Activated CD8-positive, alpha-beta memory T cell treated with anti-CD3 and anti-CD28 coated beads, Interleukin-2, amount 50 U/mL, for 24 hours (primary cell): ENCODE data around the gene DUSP12.
A peak's percentile ranks its signal among the peaks of the same experiment; 100 is the strongest.
"Not testable (repeated sequence)": the region's sequence is repeated elsewhere in the genome, so short reads cannot be mapped to it uniquely, and the experiment has no call there.

ENCODE experiments used
- DNase-seq: peaks from one replicate; pipeline ENCODE4 v3.0.0-alpha.2; 2020; ENCODE audit errors: extremely low read depth

The DUSP12 gene, protein sequence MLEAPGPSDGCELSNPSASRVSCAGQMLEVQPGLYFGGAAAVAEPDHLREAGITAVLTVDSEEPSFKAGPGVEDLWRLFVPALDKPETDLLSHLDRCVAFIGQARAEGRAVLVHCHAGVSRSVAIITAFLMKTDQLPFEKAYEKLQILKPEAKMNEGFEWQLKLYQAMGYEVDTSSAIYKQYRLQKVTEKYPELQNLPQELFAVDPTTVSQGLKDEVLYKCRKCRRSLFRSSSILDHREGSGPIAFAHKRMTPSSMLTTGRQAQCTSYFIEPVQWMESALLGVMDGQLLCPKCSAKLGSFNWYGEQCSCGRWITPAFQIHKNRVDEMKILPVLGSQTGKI

DNA sequence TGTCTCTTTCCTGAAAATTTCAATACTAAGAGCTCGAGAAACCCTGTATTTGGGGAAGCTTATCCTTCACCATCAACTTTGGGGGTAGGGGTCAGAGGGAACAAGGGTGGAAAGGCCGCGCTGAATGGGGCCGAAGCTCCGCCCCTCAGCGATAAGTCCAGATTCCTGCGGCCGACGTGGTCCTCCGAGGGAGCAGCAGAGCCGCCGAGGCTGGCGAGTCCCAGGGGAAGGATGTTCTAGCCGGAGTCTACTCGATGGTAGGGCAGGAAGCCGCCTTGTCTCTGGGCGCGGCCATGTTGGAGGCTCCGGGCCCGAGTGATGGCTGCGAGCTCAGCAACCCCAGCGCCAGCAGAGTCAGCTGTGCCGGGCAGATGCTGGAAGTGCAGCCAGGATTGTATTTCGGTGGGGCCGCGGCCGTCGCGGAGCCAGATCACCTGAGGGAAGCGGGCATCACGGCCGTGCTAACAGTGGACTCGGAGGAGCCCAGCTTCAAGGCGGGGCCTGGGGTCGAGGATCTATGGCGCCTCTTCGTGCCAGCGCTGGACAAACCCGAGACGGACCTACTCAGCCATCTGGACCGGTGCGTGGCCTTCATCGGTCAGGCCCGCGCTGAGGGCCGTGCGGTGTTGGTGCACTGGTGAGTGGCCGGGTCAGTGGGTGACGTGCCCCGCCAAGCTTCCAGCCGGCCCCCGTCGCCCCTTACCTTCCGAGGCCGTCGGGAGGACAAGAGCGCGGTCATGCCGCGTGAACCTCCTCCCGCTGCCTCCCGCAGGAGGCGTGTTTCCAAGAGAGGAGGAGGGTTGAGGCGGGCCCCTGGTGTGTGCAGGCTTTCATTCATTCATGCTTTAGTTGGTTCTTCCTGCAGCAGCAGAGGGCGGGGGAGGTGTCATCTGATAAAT, at the start of gene DUSP12:
Gene DUSP12, plus strand, starts transcription at position 278 of the 899 bp plus-strand sequence. Its CDS starts 16 bp downstream, at position 294.
- peak; percentile 70 for DNase-seq

DNA sequence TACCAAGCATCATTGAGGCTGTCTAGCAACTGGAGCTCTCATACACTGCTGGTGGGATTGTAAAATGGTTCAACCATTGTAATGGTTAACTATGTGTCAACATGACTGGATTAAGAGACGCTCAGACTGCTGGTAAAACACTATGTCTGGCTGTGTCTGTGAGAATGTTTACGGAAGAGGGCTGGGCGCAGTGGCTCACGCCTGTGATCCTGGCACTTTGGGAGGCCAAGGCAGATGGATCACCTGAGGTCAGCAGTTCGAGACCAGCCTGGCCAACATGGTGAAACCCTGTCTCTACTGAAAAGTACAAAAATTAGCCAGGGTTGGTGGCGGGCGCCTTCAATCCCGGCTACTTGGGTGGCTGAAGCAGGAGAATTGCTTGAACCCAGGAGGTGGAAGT, 47.3 kb upstream of the DUSP12 start:
- DNase-seq = no peak

DNA sequence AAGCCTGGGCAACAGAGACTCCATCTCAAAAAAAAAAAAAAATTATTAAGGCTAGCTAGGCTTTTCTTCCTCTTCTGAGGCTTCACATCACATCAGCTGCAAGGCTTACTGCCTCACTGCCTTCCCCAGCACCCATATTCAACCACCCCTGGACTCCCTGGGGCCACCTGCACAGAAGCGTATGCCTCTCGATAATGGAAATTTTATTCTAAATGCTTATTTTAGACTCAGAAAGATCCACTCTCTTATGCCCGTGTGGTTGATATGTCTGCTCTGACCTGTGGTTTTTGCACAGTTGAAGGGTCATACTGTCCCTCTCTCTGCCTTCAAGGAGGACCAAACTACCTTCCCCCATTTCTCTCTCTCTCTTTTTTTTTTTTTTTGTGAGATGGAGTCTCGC, 44.0 kb upstream of the DUSP12 start:
- no peak for DNase-seq

DNA sequence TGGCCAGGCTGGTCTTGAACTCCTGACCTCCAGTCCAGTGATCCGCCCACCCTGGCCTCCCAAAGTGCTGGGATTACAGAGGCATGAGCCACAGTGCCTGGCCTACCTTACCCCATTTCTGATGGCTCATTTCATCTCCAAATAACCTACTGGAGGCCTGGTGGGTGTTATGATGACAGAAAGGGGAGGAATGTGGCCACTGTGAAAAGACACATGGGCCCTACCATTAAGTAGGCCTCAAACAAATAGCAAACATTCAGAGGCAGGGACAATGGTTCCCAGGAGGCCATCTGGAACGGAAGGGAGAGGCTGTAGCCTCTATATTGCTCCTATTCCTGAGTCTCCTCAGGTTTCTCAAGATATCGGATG, 43.5 kb upstream of the DUSP12 start:
- DNase-seq = no peak

DNA sequence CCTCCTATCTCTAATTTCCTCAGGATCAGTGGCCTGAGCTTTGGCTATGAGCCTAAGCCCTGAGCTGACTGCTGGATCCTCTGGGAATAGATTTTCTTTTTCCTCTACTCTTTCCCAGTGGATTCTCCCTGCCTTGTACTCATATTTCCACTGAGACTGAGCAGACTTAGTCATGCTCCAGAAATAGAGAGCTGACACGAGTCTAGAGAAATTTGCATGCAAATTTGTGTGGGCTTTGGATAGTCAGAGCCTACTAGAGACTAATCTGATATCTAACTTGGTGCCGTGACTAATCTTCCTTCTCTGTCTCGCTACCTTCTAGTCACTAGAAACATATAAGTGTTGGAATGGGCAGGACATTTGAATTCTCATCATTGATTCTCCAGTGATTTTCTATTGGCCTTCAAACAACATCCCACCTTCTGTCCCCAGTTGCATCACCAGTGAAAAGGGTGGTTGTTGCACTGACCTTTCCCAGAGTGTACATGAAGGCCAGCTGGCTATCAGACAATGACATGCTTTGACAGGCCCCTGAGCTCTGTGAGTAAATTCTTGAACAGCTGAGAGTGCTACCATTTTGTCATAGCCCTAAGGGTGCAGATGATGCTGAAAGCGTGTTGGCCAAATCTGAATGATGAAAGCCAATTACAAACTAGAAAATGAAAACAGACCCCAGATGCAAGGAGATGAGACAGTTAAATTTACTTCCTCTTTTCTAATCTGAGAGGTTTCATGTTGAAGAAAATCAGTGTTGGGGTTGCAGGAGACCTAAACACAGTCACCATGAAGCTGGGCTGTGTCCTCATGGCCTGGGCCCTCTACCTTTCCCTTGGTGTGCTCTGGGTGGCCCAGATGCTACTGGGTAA, 42.9 kb upstream of the DUSP12 start, which contains the start of gene FCRLA:
Gene FCRLA, plus strand, starts transcription at position 748 of the 866 bp plus-strand sequence. Its CDS starts 36 bp downstream, at position 784.
- DNase-seq = no peak

DNA sequence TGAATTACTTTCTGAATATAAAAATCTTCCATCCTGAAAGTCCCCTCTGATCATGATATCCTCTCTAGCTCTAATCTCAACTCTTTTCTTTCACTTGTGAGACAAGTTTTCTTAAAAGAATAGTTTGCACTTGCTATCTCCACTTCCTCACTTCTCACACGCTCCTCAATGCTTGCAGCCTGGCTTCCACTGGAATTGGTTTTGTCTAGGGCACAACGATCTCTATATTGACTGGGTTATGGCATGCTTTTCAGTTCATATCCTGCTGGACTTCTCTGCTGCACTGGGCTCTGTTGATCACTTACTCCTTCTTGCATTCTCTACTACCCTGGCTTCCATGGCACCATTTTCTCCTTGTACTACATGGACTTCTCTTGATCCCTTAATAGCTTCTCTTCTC, 42.1 kb upstream of the DUSP12 start:
- DNase-seq = no peak

DNA sequence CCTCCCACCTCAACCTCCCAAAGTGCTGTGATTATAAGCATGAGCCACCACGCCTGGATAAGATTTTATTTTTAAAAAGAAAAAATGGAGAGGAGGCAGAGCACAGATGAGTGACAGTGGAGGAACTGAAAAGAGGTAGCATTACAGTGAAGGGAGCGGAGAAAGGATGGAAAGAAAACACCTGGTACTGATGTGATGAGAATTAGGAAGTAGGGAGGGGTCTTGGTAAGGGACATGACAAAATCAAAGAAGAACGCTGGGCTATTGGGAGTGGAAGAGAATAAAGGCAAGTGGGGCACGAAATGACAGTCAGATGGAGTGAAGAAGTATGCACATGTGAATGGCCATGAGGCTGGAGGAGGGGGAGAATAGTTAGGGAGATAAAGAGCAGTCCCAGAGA, 40.2 kb upstream of the DUSP12 start:
- no peak for DNase-seq

DNA sequence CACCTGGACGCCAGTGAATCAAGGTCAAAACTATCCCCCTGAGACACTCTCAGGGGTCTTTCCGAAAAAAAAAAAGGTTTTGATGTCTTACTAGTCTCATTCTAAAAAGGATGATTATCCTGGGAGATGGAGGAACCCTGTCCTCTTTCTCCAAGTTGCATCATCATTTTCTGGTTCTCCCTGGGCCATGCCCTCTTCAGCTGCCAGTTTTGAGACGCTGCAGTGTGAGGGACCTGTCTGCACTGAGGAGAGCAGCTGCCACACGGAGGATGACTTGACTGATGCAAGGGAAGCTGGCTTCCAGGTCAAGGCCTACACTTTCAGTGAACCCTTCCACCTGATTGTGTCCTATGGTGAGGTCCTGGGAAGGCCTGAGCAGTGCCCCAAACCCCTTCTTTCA, 39.0 kb upstream of the DUSP12 start:
- no peak for DNase-seq

DNA sequence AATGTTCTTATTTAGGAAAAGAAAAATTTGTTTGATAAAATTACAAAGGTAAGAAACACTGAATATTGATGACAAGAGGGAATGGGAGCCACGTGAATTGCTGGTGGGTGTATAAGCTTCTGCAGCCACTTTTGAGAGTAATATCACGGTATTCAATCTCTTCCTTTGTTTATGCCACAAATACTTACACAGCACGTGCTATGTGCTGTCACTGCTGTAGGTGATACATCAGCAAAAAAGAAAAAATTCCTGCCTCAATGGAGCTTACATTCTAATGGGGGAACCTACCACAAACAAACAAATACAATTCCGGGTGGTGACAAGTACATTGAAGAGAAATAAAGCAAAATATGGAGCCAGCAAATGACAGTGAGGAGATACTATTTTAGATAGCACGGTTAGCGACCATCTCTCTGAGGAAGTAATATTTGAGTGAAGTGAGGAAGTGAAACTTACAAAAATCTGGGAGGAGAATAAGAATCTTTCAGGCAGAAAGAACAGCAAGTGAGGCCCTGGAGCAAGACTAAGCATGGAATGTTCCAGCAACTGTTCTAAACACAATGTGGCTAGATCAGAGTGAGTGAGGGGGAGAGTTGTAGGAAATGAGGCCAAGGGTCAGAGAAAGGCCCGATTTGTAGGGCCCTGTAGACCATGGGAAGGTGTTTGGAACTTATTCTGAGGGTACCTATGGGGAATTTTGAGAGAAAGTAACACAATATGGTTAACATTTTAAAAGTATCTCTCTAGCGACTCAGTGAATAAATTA, 30.8 kb upstream of the DUSP12 start:
- no peak for DNase-seq

DNA sequence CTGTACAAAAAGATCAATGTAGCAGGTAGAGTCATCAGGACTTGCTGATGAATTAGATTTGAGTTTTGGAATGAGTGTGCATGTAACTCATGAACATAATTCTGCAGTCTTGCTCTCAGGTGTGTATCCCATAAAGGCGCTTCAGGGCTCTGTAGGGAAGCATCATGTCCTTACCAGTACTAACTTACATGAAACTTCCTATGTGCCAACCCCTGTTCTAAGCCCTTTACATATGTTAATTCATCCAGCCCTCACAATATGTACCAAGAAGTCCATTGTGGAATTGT, 30.3 kb upstream of the DUSP12 start:
- no peak for DNase-seq

DNA sequence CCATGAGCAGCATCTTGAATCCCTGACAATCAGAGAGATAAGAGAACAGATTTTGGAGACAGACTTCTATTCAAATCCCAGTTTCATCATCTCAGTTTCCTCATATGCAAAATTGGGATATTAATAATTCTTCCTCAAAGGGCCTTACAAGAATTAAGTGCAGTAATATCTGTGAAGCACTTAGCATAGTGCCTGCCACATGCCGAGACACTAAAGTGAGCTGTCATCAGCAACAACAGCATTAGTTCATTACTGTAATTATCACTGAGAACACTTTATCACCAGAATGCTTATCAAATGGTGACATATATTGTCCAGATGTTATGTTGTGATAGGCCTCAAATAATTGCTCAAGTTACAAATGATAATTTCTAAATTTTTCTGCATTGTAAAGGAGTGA, 29.2 kb upstream of the DUSP12 start:
- DNase-seq = no peak

DNA sequence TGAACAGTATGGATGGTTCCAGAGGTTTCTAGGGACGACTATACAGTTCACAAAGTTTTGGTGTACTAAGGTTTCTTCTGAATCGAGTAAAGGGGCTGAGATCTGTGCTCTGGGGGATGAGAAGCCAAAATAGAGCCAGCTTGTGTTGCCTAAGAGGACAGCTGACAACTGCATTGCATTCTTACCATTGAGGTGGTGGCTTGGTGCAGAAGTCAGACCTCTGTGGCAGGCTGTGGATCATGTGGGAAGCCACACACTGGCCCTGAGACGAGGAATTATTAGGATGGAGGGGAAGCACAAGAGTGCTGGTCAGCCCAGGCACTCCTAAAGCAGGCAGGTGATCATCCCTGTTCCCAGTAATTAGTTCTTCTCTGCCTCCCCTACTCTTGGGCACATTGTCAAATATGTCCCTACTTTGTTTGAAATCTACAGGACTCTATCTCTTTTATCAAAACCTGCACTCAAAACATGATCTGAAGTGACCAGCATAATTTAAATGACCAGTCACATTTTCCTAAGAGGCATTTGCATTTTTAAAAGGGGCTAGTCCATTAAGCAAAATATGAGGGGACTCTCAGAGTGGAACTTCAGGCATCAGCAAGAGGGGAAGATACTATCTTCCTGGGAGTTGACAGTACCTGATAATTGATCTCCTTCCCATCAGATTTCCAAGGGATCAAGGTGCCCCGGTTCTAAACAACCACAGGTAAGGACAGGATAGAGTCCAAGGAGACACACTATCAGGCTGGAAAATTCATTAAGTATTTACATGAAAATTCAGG, 28.4 kb upstream of the DUSP12 start, which contains the start of gene FCRLB:
Gene FCRLB, plus strand, starts transcription at position 589 of the 782 bp plus-strand sequence. CDS start 1,129 bp downstream, outside the sequence.
- no peak for DNase-seq

DNA sequence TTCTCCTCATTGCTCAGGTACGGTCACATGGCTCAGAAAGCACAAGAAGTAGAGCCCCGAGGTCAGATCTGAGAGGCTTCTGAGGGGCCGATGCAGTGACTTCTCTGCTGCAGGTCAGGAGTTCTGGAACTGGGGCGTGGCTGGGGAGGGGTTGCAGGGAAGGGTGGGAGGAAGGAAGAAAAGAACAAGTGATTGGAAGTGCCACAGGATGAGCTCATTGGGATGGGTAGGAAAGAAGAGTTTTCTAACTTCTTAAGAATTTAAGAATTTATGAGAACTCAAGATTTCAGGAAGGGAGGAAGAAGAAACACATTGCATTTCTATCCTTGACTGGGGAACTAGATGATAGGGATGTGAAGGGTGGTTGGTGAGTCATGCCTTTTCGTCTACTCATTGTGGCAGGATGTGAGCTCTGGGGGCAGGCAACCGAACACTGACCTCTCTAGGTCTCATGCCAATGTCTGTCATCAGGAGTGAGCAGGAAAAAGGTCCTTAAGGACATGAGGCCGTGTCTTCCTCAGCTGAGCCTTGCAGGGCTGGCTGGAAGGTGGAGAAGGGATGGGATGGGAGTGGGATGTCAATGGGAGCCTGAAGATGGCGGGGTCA, 27.7 kb upstream of the DUSP12 start:
- DNase-seq = no peak

DNA sequence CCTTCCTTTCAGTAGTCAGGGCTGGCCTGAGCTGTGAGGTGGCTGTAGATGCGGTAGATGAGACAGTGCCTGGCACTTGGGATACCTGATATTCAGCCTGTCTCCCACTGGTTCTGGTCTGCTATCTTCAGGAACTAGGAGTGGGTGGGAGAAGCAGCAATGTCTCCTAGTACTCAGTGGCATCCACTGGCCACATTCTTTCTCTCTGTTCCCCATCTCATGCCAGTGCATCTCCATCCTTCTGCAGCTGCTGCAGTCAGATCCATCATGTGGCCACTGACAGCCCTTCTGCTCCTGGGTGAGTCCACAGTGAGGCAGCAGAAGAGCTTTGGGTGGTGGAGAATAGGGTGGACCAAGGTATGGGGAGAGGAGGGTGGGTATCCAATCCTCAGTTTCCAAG, 27.2 kb upstream of the DUSP12 start:
- DNase-seq = no peak

DNA sequence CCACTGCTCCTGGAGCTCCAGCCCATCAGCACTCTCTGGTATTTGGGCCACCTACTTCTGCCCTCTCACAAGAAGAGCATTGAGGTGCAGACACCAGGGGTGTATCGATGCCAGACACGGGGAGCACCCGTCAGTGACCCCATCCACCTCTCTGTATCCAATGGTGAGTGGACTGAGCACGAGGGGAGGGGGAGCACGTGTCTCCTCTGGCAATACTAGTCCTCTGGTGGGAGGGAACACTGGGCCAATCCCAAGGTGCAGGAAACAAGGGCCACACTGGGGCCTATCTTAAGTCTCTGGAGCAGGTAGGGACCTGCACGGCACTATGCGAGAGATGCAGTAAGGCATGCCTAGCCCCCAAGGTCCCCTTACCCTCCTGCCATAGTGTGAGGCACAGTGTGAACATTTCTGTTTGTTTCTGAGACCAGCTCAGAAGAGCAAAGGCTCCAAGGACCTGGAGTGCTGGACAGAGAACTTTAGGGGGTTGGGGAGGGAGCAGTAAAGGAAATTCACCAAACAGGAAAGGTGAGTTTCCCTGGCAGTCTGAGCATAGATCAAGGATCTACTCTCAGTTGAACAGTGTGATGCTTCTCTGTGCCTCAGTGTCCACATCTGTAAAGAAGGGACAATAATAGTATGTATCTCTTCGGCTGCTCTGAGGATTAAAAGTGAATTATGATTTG, 26.0 kb upstream of the DUSP12 start:
- no peak for DNase-seq

DNA sequence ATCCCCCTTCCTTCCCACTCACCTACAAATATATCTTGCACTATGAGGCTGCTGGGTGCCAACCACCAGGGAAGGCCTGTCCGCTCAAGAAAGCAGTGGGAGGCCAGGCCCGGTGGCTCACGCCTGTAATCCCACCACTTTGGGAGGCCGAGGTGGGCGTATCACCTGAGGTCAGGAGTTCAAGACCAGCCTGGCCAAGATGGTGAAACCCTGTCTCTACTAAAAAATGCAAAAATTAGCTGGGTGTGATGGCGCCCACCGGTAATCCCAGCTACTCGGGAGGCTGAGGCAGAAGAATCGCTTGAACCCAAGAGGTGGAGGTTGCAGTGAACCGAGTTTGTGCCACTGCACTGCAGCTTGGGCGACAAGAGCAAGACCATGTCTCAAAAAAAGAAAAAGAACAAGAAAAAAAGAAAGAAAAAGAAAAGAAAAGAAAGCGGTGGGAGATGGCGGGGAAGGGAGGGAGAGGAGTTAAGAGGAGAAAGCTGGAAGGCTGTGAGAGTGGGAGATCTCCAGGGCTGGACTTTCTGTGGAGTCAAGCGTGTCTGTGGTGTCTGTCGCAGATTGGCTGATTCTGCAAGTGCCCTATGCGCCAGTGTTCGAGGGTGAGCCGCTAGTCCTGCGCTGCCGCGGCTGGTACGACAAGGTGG, 24.2 kb upstream of the DUSP12 start:
- DNase-seq = not testable (repeated sequence)

DNA sequence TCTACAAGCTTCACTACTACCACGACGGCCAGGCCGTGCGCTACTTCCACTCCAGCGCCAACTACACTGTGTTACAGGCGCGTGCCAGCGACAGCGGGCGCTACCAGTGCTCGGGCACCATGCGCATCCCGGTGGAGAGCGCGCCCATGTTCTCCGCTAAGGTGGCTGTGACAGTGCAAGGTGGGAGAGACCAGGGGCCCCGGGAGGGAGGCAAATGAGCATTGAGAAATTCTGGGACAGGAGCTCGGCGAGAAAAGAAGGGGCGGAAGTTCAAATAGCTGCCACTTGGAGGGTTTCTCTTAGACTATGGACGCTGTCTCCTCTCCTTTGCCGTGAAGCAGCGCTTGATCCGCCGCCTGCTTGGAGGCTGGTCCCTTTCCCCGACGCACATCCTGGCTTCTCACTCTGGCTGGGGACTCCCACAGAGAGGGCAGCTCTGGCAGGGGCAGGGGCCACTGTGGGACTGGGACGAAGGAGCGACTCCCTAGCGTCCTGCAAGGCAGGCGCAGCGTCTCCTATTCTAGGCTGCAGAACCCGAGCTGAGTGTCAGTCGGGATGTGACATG, 23.6 kb upstream of the DUSP12 start:
- DNase-seq = no peak

DNA sequence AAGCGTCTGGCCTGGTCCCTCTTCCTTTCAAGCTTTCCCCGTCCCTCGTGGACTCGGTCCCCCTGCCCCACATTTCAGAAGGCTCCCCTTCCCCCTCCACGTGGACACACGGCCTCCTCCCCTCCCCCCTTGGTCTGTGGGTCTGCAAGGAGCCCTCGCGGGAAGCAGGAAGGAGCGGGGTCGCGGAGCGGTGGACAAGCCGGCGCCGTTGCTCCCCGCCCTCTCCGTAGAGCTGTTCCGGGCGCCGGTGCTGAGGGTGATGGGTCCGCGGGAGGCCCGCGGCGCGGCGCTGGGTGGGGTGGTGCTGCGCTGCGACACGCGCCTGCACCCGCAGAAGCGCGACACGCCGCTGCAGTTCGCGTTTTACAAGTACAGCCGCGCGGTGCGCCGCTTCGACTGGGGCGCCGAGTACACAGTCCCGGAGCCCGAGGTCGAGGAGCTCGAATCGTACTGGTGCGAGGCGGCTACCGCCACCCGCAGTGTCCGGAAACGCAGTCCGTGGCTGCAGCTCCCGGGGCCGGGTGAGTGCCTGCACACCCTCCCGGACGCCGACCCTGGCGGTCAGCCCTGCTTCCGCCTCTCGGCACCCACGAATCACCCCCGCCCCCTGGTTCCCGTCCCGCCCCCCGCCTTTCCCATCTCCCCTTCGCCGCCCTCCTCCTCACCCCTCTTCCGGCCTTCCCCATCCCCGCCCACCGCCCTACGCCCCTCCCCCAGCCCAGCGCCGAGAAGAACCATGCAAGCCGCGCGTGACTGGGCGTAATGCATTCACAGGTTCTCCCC, 22.9 kb upstream of the DUSP12 start:
- no peak for DNase-seq
